RWPE2 (cell line): Measurements from ENCODE around the gene DHX30.

ENCODE experiments used
- ATAC-seq: fragments of 200-7000 bp; cut with Tn5 transposase; 3 replicates; pipeline ENCODE4 v1.9.1; 2021; ENCODE audit warnings: low read depth
- DNase-seq: peaks from one replicate; pipeline ENCODE4 v3.0.0-alpha.2; 2020; ENCODE audit warnings: low spot score
- H3K27ac ChIP-seq: fragments of 450-650 bp; 2 replicates; pipeline ENCODE4 v1.5.1; 2017; ENCODE audit warnings: mild to moderate bottlenecking; ENCODE audit not compliant: poor library complexity, severe bottlenecking
- H3K27me3 ChIP-seq: fragments of 250-450 bp; sonication (Bioruptor Pico); 2 replicates; pipeline ENCODE4 v1.5.1; 2021; ENCODE audit warnings: mild to moderate bottlenecking, moderate library complexity; ENCODE audit not compliant: insufficient read depth, poor library complexity, severe bottlenecking
- H3K36me3 ChIP-seq: fragments of 250-450 bp; sonication (Bioruptor Pico); 2 replicates; pipeline ENCODE4 v1.5.1; 2020; ENCODE audit warnings: low read depth, mild to moderate bottlenecking, moderate library complexity
- H3K4me1 ChIP-seq: fragments of 250-450 bp; sonication (Bioruptor Pico); 2 replicates; pipeline ENCODE4 v1.5.1; 2021; ENCODE audit warnings: mild to moderate bottlenecking, moderate library complexity; ENCODE audit not compliant: insufficient read depth, poor library complexity, severe bottlenecking
- H3K4me3 ChIP-seq: fragments of 250-450 bp; sonication (Bioruptor Pico); 2 replicates; pipeline ENCODE4 v1.5.1; 2021; ENCODE audit warnings: mild to moderate bottlenecking, moderate library complexity; ENCODE audit not compliant: severe bottlenecking
- H3K9me3 ChIP-seq: fragments of 250-450 bp; sonication (Bioruptor Pico); 2 replicates; pipeline ENCODE4 v1.5.1; 2021; ENCODE audit warnings: mild to moderate bottlenecking, moderate library complexity; ENCODE audit not compliant: severe bottlenecking
- CTCF ChIP-seq: fragments of 450-650 bp; IDR thresholded peaks from one replicate; pipeline ENCODE4 v1.5.1; 2017; ENCODE audit warnings: mild to moderate bottlenecking, moderate library complexity; ENCODE audit not compliant: poor library complexity, severe bottlenecking

DHX30 gene

GRCh38 chr3:47854267-47854666 is 51.3 kb downstream of the DHX30 start:
- Histone ChIP-seq H3K9me3 (no peaks in the 10 kb centered on the region), H3K36me3 (peaks cover 76% of the 10 kb centered on the region), H3K4me3 (no peak overlapping the region), H3K27ac (no peak overlapping the region), H3K4me1 (no peaks in the 10 kb centered on the region), H3K27me3 (no peaks in the 10 kb centered on the region)
- DNase-seq, result no peak
- ATAC-seq, result no peak
- TF ChIP-seq CTCF, result no peak

GRCh38 chr3:47854720-47855455 is 52.0 kb downstream of the DHX30 start:
- DNase-seq (no peak), ATAC-seq (no peak)
- no peaks in the 10 kb centered on the region for H3K9me3 ChIP-seq
- no peaks in the 10 kb centered on the region for H3K27me3 ChIP-seq
- H3K27ac ChIP-seq, result no peak overlapping the region
- no peak for TF ChIP-seq CTCF
- H3K4me3 ChIP-seq, result no peak overlapping the region
- peaks cover 74% of the 10 kb centered on the region for H3K36me3 ChIP-seq
- no peaks in the 10 kb centered on the region for H3K4me1 ChIP-seq

- Histone ChIP-seq H3K36me3 (peaks cover 77% of the 10 kb centered on the region), H3K4me3 (no peak overlapping the region), H3K4me1 (no peaks in the 10 kb centered on the region), H3K27ac (no peak overlapping the region), H3K27me3 (no peaks in the 10 kb centered on the region), H3K9me3 (no peaks in the 10 kb centered on the region)
- DNase-seq (no peak), ATAC-seq (no peak)
- TF ChIP-seq CTCF, result no peak
These were observed 52.8 kb downstream of the DHX30 start for GRCh38 chr3:47855461-47856383.

DNA sequence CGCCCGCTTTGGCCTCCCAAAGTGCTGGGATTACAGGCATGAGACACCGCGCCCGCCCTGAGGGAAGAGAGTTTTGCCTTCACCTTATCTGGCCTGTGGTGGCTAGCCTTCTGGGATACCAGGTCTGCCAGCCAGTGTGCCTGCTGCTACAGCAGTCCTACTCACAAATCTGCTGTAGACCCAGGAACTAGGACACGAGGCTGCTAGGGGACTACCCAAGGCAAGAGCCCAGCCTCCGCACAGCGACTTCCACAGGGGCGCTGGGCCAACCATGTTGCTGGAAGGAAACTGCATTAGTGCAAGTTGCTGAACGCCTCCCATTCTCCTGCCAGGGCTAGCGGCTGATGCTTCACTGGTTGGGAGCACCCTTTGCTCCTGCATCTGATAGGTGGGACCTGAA is 53.7 kb downstream of the DHX30 start:
- Histone ChIP-seq H3K36me3 (peaks cover 77% of the 10 kb centered on the region), H3K9me3 (no peaks in the 10 kb centered on the region), H3K4me3 (no peak overlapping the region), H3K27ac (no peak overlapping the region), H3K27me3 (no peaks in the 10 kb centered on the region), H3K4me1 (no peaks in the 10 kb centered on the region)
- TF ChIP-seq CTCF, result no peak
- DNase-seq (no peak), ATAC-seq (no peak)
